Measurements from ENCODE around the gene SMIM22.

DNA sequence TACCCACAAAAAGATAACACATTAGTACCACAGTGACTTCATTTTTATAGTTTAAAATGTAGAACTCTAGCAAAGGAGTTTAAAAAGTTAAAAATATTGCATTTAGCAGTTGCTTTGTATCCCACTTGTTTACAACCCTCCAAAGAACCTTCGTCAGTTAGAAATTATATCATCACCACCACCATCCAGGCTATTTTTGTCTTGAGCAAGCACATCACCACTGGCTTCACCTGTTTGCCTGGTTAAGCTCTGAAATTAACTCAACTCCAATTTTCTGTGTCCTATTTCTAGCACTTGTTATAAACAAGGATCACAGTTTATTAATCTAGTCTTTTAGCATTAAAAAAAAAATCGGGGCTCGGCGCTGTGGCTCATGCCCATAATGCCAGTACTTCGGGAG lies 45.8 kb downstream of the SMIM22 start:
- TF ChIP-seq, protein P1, sequence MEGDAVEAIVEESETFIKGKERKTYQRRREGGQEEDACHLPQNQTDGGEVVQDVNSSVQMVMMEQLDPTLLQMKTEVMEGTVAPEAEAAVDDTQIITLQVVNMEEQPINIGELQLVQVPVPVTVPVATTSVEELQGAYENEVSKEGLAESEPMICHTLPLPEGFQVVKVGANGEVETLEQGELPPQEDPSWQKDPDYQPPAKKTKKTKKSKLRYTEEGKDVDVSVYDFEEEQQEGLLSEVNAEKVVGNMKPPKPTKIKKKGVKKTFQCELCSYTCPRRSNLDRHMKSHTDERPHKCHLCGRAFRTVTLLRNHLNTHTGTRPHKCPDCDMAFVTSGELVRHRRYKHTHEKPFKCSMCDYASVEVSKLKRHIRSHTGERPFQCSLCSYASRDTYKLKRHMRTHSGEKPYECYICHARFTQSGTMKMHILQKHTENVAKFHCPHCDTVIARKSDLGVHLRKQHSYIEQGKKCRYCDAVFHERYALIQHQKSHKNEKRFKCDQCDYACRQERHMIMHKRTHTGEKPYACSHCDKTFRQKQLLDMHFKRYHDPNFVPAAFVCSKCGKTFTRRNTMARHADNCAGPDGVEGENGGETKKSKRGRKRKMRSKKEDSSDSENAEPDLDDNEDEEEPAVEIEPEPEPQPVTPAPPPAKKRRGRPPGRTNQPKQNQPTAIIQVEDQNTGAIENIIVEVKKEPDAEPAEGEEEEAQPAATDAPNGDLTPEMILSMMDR (IDR thresholded peaks at IDR 0.05), result no peak
- TF ChIP-seq POLR2AphosphoS5 (IDR thresholded peaks at IDR 0.05) (no peak), POLR2A (IDR thresholded peaks at IDR 0.05) (no peak)
